GM13976 (cell line): ENCODE data around the gene SLC6A5.

Experiments
- DNase-seq: peaks from one replicate; pipeline ENCODE4 v3.0.0; 2012; ENCODE audit warnings: low spot score
- CTCF ChIP-seq: IDR thresholded peaks from 2 replicates; pipeline ENCODE4 v1.5.1; 2012; ENCODE audit warnings: borderline replicate concordance, mild to moderate bottlenecking; ENCODE audit not compliant: insufficient read depth; ENCODE audit errors: extremely low read depth, missing control alignments, control extremely low read depth
- in situ Hi-C: fragments of 300-500 bp; cut with MboI; formaldehyde crosslinking; loops from one replicate; pipeline ENCODE4 v1.12.0; 2022; ENCODE audit warnings: low sequenced_read_pairs, mixed read lengths, inconsistent platforms; ENCODE audit not compliant: unreplicated experiment

Gene SLC6A5

GRCh38 chr11:20604295-20604803, 4.9 kb downstream of the SLC6A5 start:
- no peak for DNase-seq
- in situ Hi-C loops = loop anchor here (10.0 to 25.0 kb wide), 2 partner anchors 220 to 467 kb away; partner anchors contain the start of gene PRMT3
- TF ChIP-seq CTCF = no peak

GRCh38 chr11:20604864-20605601, 5.6 kb downstream of the SLC6A5 start:
- no peak for DNase-seq
- no peak for TF ChIP-seq CTCF
- in situ Hi-C loops = loop anchor here (10.0 to 25.0 kb wide), 2 partner anchors 220 to 468 kb away; partner anchors contain the start of gene PRMT3

GRCh38 chr11:20605602-20606091, 6.2 kb downstream of the SLC6A5 start:
- DNase-seq = no peak
- in situ Hi-C loops = loop anchor here (10.0 to 25.0 kb wide), 2 partner anchors 221 to 468 kb away; partner anchors contain the start of gene PRMT3
- no peak for TF ChIP-seq CTCF

GRCh38 chr11:20608934-20609333, 9.5 kb downstream of the SLC6A5 start:
- DNase-seq = no peak
- no peak for TF ChIP-seq CTCF
- in situ Hi-C loops = loop anchor here (10.0 to 25.0 kb wide), 2 partner anchors 224 to 472 kb away; partner anchors contain the start of gene PRMT3

GRCh38 chr11:20609727-20610707, 10.6 kb downstream of the SLC6A5 start:
- peak; percentile 96 for TF ChIP-seq CTCF
- in situ Hi-C loops = loop anchor here (10.0 to 25.0 kb wide), 2 partner anchors 225 to 473 kb away; partner anchors contain the start of gene PRMT3

GRCh38 chr11:20610825-20611224, 11.4 kb downstream of the SLC6A5 start:
- in situ Hi-C loops = loop anchor here (25.0 kb wide), 1 partner anchor 474 kb away; no protein-coding TSS in a partner anchor
- DNase-seq = no peak

More at GRCh38 chr11:20609727-20610707, 10.6 kb downstream of the SLC6A5 start:
- DNase-seq = peak; percentile 83

More at GRCh38 chr11:20610825-20611224, 11.4 kb downstream of the SLC6A5 start:
- no peak for TF ChIP-seq CTCF
